Ectodermal cell (in vitro differentiated cells): ENCODE data around the gene TWNK.
"Not testable (repeated sequence)": the region's sequence is repeated elsewhere in the genome, so short reads cannot be mapped to it uniquely, and the experiment has no call there.

Experiments used
- H3K27ac ChIP-seq: 2 replicates; pipeline ENCODE4 v1.7.0; 2013; ENCODE audit warnings: mild to moderate bottlenecking, low read depth, low read length; ENCODE audit not compliant: insufficient read depth, poor library complexity, severe bottlenecking
- H3K27me3 ChIP-seq: 2 replicates; pipeline ENCODE4 v1.7.0; 2013; ENCODE audit warnings: mild to moderate bottlenecking, low read length; ENCODE audit not compliant: insufficient read depth, control insufficient read depth, poor library complexity, severe bottlenecking
- H3K36me3 ChIP-seq: one replicate; pipeline ENCODE4 v1.7.0; 2013; ENCODE audit warnings: low read length; ENCODE audit not compliant: control insufficient read depth, insufficient read depth
- H3K4me1 ChIP-seq: one replicate; pipeline ENCODE4 v1.7.0; 2013; ENCODE audit warnings: low read length; ENCODE audit not compliant: control insufficient read depth, insufficient read depth
- H3K4me3 ChIP-seq: 2 replicates; pipeline ENCODE4 v1.7.0; 2013; ENCODE audit warnings: low read depth, low read length, control low read depth; ENCODE audit not compliant: insufficient read depth
- H3K9me3 ChIP-seq: 2 replicates; pipeline ENCODE4 v1.7.0; 2013; ENCODE audit warnings: mild to moderate bottlenecking, low read length, moderate library complexity; ENCODE audit not compliant: control insufficient read depth
- WGBS, 2 experiments: methylation state at CpG; one replicate each; pipeline ENCODE4 v1.1.7; 2013; ENCODE audit warnings: missing lambda C conversion rate in 2 of 2; 5-methylcytosine and 5-hydroxymethylcytosine counted together

The TWNK gene

DNA sequence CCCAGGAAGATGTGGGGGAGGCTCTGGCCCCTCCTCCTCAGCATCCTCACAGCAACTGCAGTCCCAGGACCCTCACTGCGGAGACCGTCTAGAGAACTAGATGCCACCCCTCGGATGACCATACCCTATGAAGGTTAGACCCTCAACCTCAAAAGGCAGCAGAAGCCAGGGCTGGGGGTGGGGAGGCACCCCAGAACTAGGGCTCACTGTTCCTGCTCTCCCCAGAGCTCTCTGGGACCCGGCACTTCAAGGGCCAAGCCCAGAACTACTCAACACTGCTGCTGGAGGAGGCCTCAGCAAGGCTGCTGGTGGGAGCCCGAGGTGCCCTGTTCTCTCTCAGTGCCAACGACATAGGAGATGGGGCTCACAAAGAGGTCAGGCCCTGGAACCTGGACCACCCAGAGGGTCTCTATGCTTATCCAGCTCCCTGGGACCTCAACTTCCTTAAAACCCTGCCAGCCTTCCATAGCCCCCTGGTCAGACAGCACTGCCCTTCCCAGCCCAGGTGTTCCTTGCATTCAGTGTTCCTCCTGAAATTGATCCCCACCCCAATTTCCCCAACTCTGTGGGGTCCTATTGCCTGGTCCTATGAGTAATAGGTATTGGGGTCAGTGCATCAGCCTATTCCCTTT, 14.3 kb upstream of the TWNK start:
- 91% methylated on average over 6 of the region's 6 CpGs for WGBS, 2 experiments
- no peaks in the 10 kb centered on the region for H3K9me3 ChIP-seq
- peaks cover 16% of the 10 kb centered on the region for H3K27me3 ChIP-seq
- no peak overlapping the region for H3K27ac ChIP-seq
- H3K4me3 ChIP-seq = no peak overlapping the region
- peaks cover 14% of the 10 kb centered on the region for H3K4me1 ChIP-seq
- no peaks in the 10 kb centered on the region for H3K36me3 ChIP-seq

DNA sequence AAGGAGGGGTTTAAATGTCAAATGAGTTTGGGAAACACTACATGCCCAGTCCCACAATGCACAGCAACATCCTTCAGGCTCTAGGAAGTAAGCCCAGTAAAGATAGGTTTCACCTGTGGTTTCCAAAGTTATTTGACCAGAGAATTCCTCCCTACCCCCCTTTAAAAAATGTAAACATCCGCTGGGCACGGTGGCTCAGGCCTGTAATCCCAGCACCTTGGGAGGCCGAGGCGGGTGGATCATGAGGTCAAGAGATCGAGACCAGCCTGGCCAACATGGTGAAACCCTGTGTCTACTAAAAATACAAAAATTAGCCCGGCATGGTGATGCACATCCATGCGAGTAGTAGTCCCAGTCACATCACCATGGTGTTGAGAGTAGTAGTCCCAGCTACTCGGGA, 11.9 kb upstream of the TWNK start:
- 90 to 91% methylated on average over 8 of the region's 8 CpGs for WGBS, 2 experiments

DNA sequence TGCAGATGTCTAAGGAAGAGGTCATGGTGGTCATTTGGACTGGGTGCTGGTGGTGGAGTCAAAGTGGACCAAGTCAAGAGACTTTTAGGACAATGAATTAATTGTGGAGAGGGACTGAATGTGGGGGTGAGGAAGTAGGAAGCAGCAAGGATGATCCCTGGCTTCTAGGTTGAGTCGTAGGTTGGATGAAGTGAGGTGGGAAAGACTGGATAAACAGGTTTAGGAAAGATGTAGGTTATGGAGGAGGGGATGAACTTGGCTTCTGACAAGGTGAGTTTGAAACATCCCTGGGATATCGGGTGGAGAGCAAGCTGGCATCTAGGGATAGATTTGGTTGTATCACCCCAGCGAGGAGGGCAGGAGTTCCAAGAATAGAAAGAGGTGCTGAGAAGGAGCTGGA, 10.4 kb upstream of the TWNK start:
- no peak overlapping the region for H3K4me3 ChIP-seq
- no peak overlapping the region for H3K27ac ChIP-seq
- H3K9me3 ChIP-seq = no peaks in the 10 kb centered on the region
- 91 to 92% methylated on average over 3 of the region's 3 CpGs for WGBS, 2 experiments
- H3K4me1 ChIP-seq = peaks cover 6% of the 10 kb centered on the region
- peaks cover 3% of the 10 kb centered on the region for H3K36me3 ChIP-seq
- no peaks in the 10 kb centered on the region for H3K27me3 ChIP-seq

More for the DNA sequence above, 11.9 kb upstream of the TWNK start:
- not testable (repeated sequence) for H3K9me3 ChIP-seq, H3K4me3 ChIP-seq, H3K27ac ChIP-seq, H3K27me3 ChIP-seq, H3K36me3 ChIP-seq
- peaks cover 14% of the 10 kb centered on the region for H3K4me1 ChIP-seq

DNA sequence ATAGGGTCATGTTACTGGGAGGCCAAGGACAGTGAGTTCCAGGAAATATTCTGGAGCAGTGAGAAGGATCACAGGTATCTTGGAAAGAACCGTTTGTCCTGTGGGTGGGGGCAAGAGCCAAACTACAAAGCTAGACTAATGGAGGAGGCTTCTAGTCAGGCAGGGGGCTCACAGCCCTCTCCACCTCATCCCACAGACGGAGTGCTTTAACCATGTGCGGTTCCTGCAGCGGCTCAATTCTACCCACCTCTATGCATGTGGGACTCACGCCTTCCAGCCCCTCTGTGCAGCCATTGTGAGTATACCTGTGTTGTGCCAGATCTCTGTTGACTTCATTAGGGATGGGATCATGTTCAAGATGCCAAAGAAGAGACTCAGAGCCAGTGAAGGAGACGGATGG, 9.9 kb upstream of the TWNK start:
- no peaks in the 10 kb centered on the region for H3K9me3 ChIP-seq
- no peak overlapping the region for H3K27ac ChIP-seq
- 90 to 95% methylated on average over 6 of the region's 6 CpGs for WGBS, 2 experiments
- no peaks in the 10 kb centered on the region for H3K27me3 ChIP-seq
- peaks cover 3% of the 10 kb centered on the region for H3K36me3 ChIP-seq
- no peak overlapping the region for H3K4me3 ChIP-seq
- H3K4me1 ChIP-seq = peaks cover 1% of the 10 kb centered on the region

DNA sequence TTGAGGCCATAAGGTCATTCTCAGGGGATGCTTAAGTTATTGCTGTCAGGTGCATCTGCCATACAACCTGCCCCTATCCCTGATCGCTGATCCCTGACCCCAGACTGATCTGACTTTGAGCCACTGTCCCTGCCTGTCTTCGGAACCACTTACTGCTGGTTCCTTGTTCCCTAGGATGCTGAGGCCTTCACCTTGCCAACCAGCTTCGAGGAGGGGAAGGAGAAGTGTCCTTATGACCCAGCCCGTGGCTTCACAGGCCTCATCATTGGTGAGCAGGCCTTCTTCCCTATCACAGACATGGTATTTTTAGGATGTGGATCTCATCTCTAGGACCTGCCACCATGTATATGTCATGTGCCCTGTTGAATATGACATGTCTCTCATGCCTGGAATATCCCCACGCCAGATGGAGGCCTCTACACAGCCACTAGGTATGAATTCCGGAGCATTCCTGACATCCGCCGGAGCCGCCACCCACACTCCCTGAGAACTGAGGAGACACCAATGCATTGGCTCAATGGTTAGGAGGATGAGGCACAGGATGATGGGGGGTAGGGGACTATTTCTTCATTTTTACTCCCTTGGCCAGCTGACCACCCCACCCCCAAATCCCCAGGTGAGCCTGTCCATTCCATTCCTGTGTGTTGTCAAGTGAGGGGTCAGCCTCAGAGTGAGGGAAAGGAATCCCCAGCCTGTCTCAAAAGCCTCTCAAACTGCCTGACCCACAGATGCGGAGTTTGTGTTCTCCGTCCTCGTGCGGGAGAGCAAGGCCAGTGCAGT, 9.0 kb upstream of the TWNK start:
- no peaks in the 10 kb centered on the region for H3K9me3 ChIP-seq
- H3K27me3 ChIP-seq = no peaks in the 10 kb centered on the region
- no peaks in the 10 kb centered on the region for H3K4me1 ChIP-seq
- H3K36me3 ChIP-seq = peaks cover 3% of the 10 kb centered on the region
- no peak overlapping the region for H3K4me3 ChIP-seq
- no peak overlapping the region for H3K27ac ChIP-seq
- 95% methylated on average over 13 of the region's 13 CpGs for WGBS, 2 experiments

DNA sequence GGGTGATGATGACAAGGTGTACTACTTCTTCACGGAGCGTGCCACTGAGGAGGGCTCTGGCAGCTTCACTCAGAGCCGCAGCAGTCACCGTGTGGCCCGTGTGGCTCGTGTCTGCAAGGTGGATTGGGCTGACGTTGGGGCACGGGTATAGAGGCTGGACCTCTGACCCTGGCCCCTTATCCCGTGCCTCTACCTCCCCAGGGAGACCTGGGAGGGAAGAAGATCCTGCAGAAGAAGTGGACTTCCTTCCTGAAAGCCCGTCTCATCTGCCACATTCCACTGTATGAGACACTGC, 8.5 kb upstream of the TWNK start:
- Histone ChIP-seq H3K27me3 (no peaks in the 10 kb centered on the region), H3K4me3 (no peak overlapping the region), H3K36me3 (peaks cover 3% of the 10 kb centered on the region), H3K27ac (no peak overlapping the region), H3K9me3 (no peaks in the 10 kb centered on the region), H3K4me1 (no peaks in the 10 kb centered on the region)
- 95 to 97% methylated on average over 10 of the region's 10 CpGs for WGBS, 2 experiments

DNA sequence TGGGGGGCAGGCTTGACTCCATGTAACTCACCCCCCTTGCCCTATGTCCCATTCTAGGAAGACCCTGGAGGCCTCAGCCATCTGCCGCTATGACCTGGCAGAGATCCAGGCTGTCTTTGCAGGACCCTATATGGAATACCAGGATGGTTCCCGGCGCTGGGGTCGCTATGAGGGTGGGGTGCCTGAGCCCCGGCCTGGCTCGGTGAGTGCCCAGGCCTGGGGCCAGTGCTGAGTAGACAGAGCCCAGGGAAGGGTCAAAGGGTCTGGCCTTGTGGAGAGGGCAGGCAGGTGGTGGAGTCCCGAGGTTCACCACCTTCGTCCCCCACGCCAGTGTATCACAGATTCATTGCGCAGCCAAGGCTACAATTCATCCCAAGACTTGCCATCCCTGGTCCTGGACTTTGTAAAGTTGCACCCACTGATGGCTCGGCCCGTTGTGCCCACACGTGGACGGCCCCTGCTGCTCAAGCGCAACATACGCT, 7.5 kb upstream of the TWNK start:
- Histone ChIP-seq H3K27me3 (no peaks in the 10 kb centered on the region), H3K36me3 (peaks cover 3% of the 10 kb centered on the region), H3K4me3 (no peak overlapping the region), H3K4me1 (no peaks in the 10 kb centered on the region), H3K27ac (no peak overlapping the region), H3K9me3 (no peaks in the 10 kb centered on the region)
- 93 to 94% methylated on average over 16 of the region's 16 CpGs for WGBS, 2 experiments

DNA sequence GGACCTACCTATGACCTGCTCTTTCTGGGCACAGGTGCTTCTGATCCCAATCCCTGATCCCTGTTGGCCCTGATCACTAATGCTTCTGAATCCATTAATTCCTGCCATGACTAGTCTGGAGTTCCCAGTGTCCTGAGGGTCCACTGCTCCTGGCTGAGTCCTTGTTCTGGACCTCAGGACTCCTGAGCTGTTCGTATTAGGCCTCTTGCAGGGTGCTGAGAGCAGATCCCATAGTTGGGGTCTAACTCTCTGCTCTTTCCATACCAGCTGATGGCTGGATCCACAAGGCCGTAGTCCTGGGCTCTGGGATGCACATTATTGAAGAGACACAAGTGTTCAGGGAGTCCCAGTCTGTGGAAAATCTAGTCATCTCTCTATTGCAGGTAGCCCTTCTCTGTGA, 7.0 kb upstream of the TWNK start:
- H3K36me3 ChIP-seq = peaks cover 3% of the 10 kb centered on the region
- no peaks in the 10 kb centered on the region for H3K9me3 ChIP-seq
- H3K4me1 ChIP-seq = no peaks in the 10 kb centered on the region
- no peak overlapping the region for H3K27ac ChIP-seq
- WGBS, 2 experiments = 89 to 97% methylated on average over 2 of the region's 2 CpGs
- H3K27me3 ChIP-seq = no peaks in the 10 kb centered on the region
- H3K4me3 ChIP-seq = no peak overlapping the region

DNA sequence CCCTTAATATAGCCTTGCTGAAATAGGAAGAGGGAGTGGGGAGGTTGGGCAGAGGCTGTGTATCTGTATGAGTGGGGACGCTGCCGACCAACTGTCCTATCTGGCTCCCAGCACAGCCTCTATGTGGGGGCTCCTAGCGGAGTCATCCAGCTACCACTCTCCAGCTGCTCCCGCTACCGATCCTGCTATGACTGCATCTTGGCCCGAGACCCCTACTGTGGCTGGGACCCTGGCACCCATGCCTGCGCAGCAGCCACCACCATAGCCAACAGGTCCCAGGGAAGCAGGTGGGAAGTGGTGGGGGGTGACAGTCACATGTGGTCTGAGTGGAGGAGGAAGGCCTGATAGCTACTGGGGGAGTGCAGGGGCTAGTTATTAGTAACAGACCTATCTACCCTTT, 6.6 kb upstream of the TWNK start:
- Histone ChIP-seq H3K36me3 (peaks cover 3% of the 10 kb centered on the region), H3K27ac (no peak overlapping the region), H3K27me3 (no peaks in the 10 kb centered on the region), H3K4me1 (no peaks in the 10 kb centered on the region), H3K4me3 (no peak overlapping the region), H3K9me3 (no peaks in the 10 kb centered on the region)
- 95 to 97% methylated on average over 7 of the region's 7 CpGs for WGBS, 2 experiments

DNA sequence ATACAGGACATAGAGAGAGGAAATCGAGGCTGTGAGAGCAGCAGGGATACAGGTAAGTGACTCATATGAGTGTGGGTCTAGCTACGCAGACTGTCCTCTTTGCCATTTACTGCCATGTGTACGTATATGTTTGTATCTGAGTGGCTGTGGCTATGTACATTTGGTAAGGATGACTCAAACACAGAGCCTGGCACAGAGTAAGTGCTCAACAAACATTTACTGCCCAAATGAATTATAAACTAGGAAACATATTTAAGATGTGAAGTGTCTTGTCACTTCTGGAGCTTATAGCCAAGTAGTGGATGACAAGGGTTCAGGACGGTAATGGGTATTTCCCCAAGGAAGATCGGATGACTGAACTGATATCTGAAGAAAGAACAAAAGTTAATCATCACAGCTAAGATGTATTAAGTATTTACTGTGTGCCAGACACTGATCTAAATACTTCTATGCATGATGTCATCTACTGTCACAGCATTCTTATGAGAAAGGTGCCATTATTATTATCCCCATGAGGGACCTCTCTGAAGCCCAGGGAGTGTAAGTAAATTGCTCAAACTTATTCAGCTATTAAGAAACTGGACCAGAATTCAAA, 6.1 kb upstream of the TWNK start:
- H3K4me3 ChIP-seq = no peak overlapping the region
- H3K27me3 ChIP-seq = no peaks in the 10 kb centered on the region
- H3K4me1 ChIP-seq = peaks cover 4% of the 10 kb centered on the region
- H3K36me3 ChIP-seq = peaks cover 3% of the 10 kb centered on the region
- no peak overlapping the region for H3K27ac ChIP-seq
- 91 to 94% methylated on average over 5 of the region's 5 CpGs for WGBS, 2 experiments
- no peaks in the 10 kb centered on the region for H3K9me3 ChIP-seq
